Astrocyte (in vitro differentiated cells and primary cell): ENCODE results near the gene LMX1B. TPM values are rescaled to one million over a fixed set of nuclear protein-coding genes. Genes with fewer than 3 reads are reported as not detected.
"Not testable (repeated sequence)": the region's sequence is repeated elsewhere in the genome, so short reads cannot be mapped to it uniquely, and the experiment has no call there.

Experiments used
- DNase-seq: peaks from one replicate; pipeline ENCODE4 v3.0.0-alpha.2; 2010; ENCODE audit warnings: low read depth
- FAIRE-seq: peaks from 2 replicates; lab custom pipeline; 2011; peaks lifted over from hg19 to GRCh38; lab: Jason Lieb, UNC
- H2AFZ ChIP-seq: 2 replicates; pipeline ENCODE4 v1.6.0; 2012; ENCODE audit warnings: low read depth, low read length, inconsistent platforms
- H3K27ac ChIP-seq: 2 replicates; pipeline ENCODE4 v1.5.1; 2011; ENCODE audit warnings: low read depth, low read length, inconsistent platforms
- H3K27me3 ChIP-seq: 2 replicates; pipeline ENCODE4 v1.6.0; 2011; ENCODE audit warnings: low read length, inconsistent platforms; ENCODE audit not compliant: insufficient read depth
- H3K36me3 ChIP-seq: 2 replicates; pipeline ENCODE4 v1.5.1; 2011; ENCODE audit warnings: low read length, inconsistent platforms; ENCODE audit not compliant: insufficient read depth
- H3K4me1 ChIP-seq: 2 replicates; pipeline ENCODE4 v1.5.1; 2011; ENCODE audit warnings: low read length, inconsistent platforms; ENCODE audit not compliant: insufficient read depth
- H3K4me2 ChIP-seq: 2 replicates; pipeline ENCODE4 v1.6.0; 2012; ENCODE audit warnings: low read length, inconsistent platforms
- H3K4me3 ChIP-seq: 2 replicates; pipeline ENCODE4 v1.5.1; 2011; ENCODE audit warnings: low read depth, mild to moderate bottlenecking, low read length, inconsistent platforms; ENCODE audit not compliant: insufficient read depth
- H3K79me2 ChIP-seq: 2 replicates; pipeline ENCODE4 v1.6.0; 2012; ENCODE audit warnings: mild to moderate bottlenecking, low read length, inconsistent platforms; ENCODE audit not compliant: insufficient read depth
- H3K9ac ChIP-seq: 2 replicates; pipeline ENCODE4 v1.6.0; 2012; ENCODE audit warnings: mild to moderate bottlenecking, low read length, inconsistent platforms
- H3K9me3 ChIP-seq: 2 replicates; pipeline ENCODE4 v1.5.1; 2012; ENCODE audit warnings: low read depth, mild to moderate bottlenecking, low read length, inconsistent platforms; ENCODE audit not compliant: insufficient read depth
- H4K20me1 ChIP-seq: 2 replicates; pipeline ENCODE4 v1.6.0; 2012; ENCODE audit warnings: low read length, inconsistent platforms; ENCODE audit not compliant: insufficient read depth
- H3K27ac Mint-ChIP-seq: one replicate; pipeline ENCODE4 v1.8.0; 2021; ENCODE audit warnings: mild to moderate bottlenecking, mixed read lengths; ENCODE audit not compliant: unreplicated experiment
- H3K27me3 Mint-ChIP-seq: one replicate; pipeline ENCODE4 v1.8.0; 2021; ENCODE audit warnings: low read depth, mixed read lengths; ENCODE audit not compliant: unreplicated experiment
- H3K36me3 Mint-ChIP-seq: one replicate; pipeline ENCODE4 v1.8.0; 2021; ENCODE audit warnings: low read depth, mixed read lengths; ENCODE audit not compliant: unreplicated experiment
- H3K4me1 Mint-ChIP-seq: one replicate; pipeline ENCODE4 v1.8.0; 2021; ENCODE audit warnings: low read depth, mixed read lengths; ENCODE audit not compliant: unreplicated experiment
- H3K4me3 Mint-ChIP-seq: one replicate; pipeline ENCODE4 v1.8.0; 2021; ENCODE audit warnings: mild to moderate bottlenecking, moderate library complexity, mixed read lengths; ENCODE audit not compliant: unreplicated experiment
- H3K9me3 Mint-ChIP-seq: one replicate; pipeline ENCODE4 v1.8.0; 2021; ENCODE audit warnings: mild to moderate bottlenecking, mixed read lengths; ENCODE audit not compliant: unreplicated experiment
- CTCF ChIP-seq: IDR thresholded peaks from 2 replicates; pipeline ENCODE4 v1.5.1; 2011; ENCODE audit warnings: low read depth, mild to moderate bottlenecking, inconsistent platforms, low read length, moderate library complexity; ENCODE audit not compliant: insufficient read depth
- EZH2 ChIP-seq: IDR thresholded peaks from 2 replicates; pipeline ENCODE4 v1.6.1; 2012; ENCODE audit warnings: mild to moderate bottlenecking, low read length, inconsistent platforms; ENCODE audit not compliant: insufficient read depth
- total RNA-seq: library from RNA; stranded (reverse); gene quantifications from 2 replicates; pipeline ENCODE4 v1.2.1, GENCODE V29; 2021

The LMX1B gene
- total RNA-seq, 1 donor from 2014 or later, result 0.45 TPM

GRCh38 chr9:126650404-126651341, 36.9 kb downstream of the LMX1B start:
- peaks cover 3% of the 10 kb centered on the region for H3K9me3 ChIP-seq
- DNase-seq, result no peak
- no peak overlapping the region for H3K4me3 Mint-ChIP-seq
- no peak overlapping the region for H3K27ac Mint-ChIP-seq
- H3K27me3 ChIP-seq, result peaks cover 71% of the 10 kb centered on the region
- no peak overlapping the region for H3K27ac ChIP-seq
- no peak overlapping the region for H2AFZ ChIP-seq
- H3K4me1 ChIP-seq, result no peaks in the 10 kb centered on the region
- no peak overlapping the region for H3K4me2 ChIP-seq
- no peaks in the 10 kb centered on the region for H3K4me1 Mint-ChIP-seq
- no peaks in the 10 kb centered on the region for H3K36me3 ChIP-seq
- no peaks in the 10 kb centered on the region for H3K36me3 Mint-ChIP-seq
- H3K9ac ChIP-seq, result no peak overlapping the region
- no peak for FAIRE-seq
- no peak overlapping the region for H3K4me3 ChIP-seq
- TF ChIP-seq CTCF (no peak), EZH2 (no peak)
- H3K79me2 ChIP-seq, result no peaks in the 10 kb centered on the region
- H3K27me3 Mint-ChIP-seq, result peaks cover 82% of the 10 kb centered on the region
- H3K9me3 Mint-ChIP-seq, result no peaks in the 10 kb centered on the region
- H4K20me1 ChIP-seq, result no peaks in the 10 kb centered on the region

- Mint-ChIP-seq H3K27me3 (peaks cover 82% of the 10 kb centered on the region), H3K36me3 (no peaks in the 10 kb centered on the region), H3K4me3 (no peak overlapping the region), H3K9me3 (no peaks in the 10 kb centered on the region), H3K4me1 (no peaks in the 10 kb centered on the region), H3K27ac (no peak overlapping the region)
- Histone ChIP-seq H3K4me3 (no peak overlapping the region), H3K27me3 (peaks cover 67% of the 10 kb centered on the region), H3K4me2 (no peak overlapping the region), H3K9ac (no peak overlapping the region), H3K79me2 (no peaks in the 10 kb centered on the region), H3K9me3 (peaks cover 3% of the 10 kb centered on the region), H4K20me1 (no peaks in the 10 kb centered on the region), H3K36me3 (no peaks in the 10 kb centered on the region), H2AFZ (no peak overlapping the region), H3K27ac (no peak overlapping the region), H3K4me1 (no peaks in the 10 kb centered on the region)
- TF ChIP-seq CTCF (no peak), EZH2 (no peak)
- no peak for DNase-seq
- no peak for FAIRE-seq
Observed at GRCh38 chr9:126652140-126652582, 38.4 kb downstream of the LMX1B start.

GRCh38 chr9:126654124-126654523, 40.4 kb downstream of the LMX1B start:
- Mint-ChIP-seq H3K4me3 (no peak overlapping the region), H3K27ac (no peak overlapping the region), H3K27me3 (peaks cover 76% of the 10 kb centered on the region), H3K9me3 (no peaks in the 10 kb centered on the region), H3K4me1 (no peaks in the 10 kb centered on the region), H3K36me3 (no peaks in the 10 kb centered on the region)
- Histone ChIP-seq H3K4me1 (no peaks in the 10 kb centered on the region), H3K36me3 (no peaks in the 10 kb centered on the region), H3K27me3 (peaks cover 61% of the 10 kb centered on the region), H3K4me2 (no peak overlapping the region), H4K20me1 (no peaks in the 10 kb centered on the region), H3K79me2 (no peaks in the 10 kb centered on the region), H3K4me3 (no peak overlapping the region), H2AFZ (no peak overlapping the region), H3K9ac (no peak overlapping the region), H3K27ac (no peak overlapping the region), H3K9me3 (peaks cover 3% of the 10 kb centered on the region)
- TF ChIP-seq CTCF (no peak), EZH2 (no peak)
- FAIRE-seq (no peak), DNase-seq (no peak)

GRCh38 chr9:126656214-126656613, 42.5 kb downstream of the LMX1B start:
- H3K27ac Mint-ChIP-seq, H3K4me2 ChIP-seq, H3K36me3 Mint-ChIP-seq, H3K4me3 Mint-ChIP-seq, H3K4me1 ChIP-seq, FAIRE-seq, DNase-seq, H3K79me2 ChIP-seq, H3K27ac ChIP-seq, H3K4me3 ChIP-seq, H3K9me3 Mint-ChIP-seq, H3K9ac ChIP-seq, H3K36me3 ChIP-seq, H3K9me3 ChIP-seq, H3K4me1 Mint-ChIP-seq, H2AFZ ChIP-seq, H4K20me1 ChIP-seq: not testable (repeated sequence)
- peaks cover 44% of the 10 kb centered on the region for H3K27me3 ChIP-seq
- peaks cover 61% of the 10 kb centered on the region for H3K27me3 Mint-ChIP-seq
